WTC11 (cell line): ENCODE data around the gene CISD3.

Source experiments
- ESRRA ChIP-seq: sonication (generic); formaldehyde crosslinking; IDR thresholded peaks from 2 replicates; pipeline ENCODE4 v1.8.1; 2022; ENCODE audit warnings: mild to moderate bottlenecking, missing genetic modification reagents, borderline replicate concordance
- TF ChIP-seq, protein P1 (sequence below): fragments of 200-600 bp; IDR thresholded peaks from 2 replicates; pipeline ENCODE4 v1.8.0; 2022; ENCODE audit warnings: antibody characterized with exemption

DNA sequence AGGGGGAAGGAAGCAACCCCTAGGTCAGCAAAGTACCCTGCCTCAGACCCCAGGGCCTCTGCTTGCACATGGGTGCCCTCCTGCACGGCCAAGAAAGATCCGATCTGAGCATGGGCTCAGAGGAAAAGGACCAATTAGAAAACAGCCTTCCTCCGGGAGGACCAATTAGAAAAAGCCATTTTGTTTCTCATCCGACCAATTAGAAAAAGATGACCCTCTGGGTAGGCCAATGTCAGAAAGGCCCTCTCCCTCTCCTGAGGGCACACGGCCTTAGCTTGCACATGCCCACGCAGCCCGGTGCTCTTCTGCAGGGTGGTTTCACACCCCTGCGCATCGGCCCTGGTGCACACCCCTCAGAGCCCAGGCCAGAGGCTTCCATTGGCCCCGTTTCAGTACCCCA is 5.1 kb upstream of the CISD3 start:
- TF ChIP-seq, protein P1, sequence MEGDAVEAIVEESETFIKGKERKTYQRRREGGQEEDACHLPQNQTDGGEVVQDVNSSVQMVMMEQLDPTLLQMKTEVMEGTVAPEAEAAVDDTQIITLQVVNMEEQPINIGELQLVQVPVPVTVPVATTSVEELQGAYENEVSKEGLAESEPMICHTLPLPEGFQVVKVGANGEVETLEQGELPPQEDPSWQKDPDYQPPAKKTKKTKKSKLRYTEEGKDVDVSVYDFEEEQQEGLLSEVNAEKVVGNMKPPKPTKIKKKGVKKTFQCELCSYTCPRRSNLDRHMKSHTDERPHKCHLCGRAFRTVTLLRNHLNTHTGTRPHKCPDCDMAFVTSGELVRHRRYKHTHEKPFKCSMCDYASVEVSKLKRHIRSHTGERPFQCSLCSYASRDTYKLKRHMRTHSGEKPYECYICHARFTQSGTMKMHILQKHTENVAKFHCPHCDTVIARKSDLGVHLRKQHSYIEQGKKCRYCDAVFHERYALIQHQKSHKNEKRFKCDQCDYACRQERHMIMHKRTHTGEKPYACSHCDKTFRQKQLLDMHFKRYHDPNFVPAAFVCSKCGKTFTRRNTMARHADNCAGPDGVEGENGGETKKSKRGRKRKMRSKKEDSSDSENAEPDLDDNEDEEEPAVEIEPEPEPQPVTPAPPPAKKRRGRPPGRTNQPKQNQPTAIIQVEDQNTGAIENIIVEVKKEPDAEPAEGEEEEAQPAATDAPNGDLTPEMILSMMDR: no peak
- no peak for TF ChIP-seq ESRRA
